GM12892 (cell line): Measurements from ENCODE around the gene KRTAP16-1.

Experiments
- POLR2A ChIP-seq: IDR thresholded peaks from 2 replicates; pipeline ENCODE4 v1.6.1; 2011; ENCODE audit warnings: low read depth, low read length, control low read depth
- POLR2AphosphoS5 ChIP-seq: IDR thresholded peaks from 2 replicates; pipeline ENCODE4 v1.6.1; 2011; ENCODE audit warnings: low read depth, low read length, control low read depth

DNA sequence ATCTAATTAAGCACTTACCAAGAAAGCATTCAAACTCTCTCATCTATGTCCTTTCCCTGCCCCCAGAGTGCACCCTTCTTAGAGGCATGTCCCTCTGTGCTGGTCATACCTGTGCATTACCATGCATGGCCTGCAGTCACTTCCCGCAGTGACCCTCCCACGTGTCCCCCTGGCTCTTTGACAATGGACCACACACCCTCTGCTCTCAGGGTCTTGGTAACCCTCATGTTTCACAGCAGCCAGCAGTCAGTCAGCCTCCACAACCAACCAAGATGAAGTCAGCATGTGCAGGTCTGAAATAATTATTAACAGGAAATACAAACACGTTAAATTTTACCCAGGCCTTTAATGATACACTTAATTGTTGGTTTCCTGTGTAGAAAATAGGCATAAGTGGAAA is 31.4 kb upstream of the KRTAP16-1 start:
- TF ChIP-seq POLR2A (no peak), POLR2AphosphoS5 (no peak)
